GM12801 (cell line): ENCODE measurements around the gene SOCS3.

ENCODE experiments used
- CTCF ChIP-seq: IDR thresholded peaks from one replicate; pipeline ENCODE4 v1.5.1; 2011; ENCODE audit warnings: control low read depth; ENCODE audit not compliant: insufficient read length; ENCODE audit errors: extremely low read depth

Gene SOCS3

GRCh38 chr17:78390241-78391050 lies 30.6 kb upstream of the SOCS3 start:
- no peak for TF ChIP-seq CTCF

- TF ChIP-seq CTCF, result no peak
Measured at GRCh38 chr17:78387977-78388941, 28.4 kb upstream of the SOCS3 start.

- no peak for TF ChIP-seq CTCF
Measured at GRCh38 chr17:78384479-78385175, 24.8 kb upstream of the SOCS3 start.

GRCh38 chr17:78383725-78384471 lies 24.0 kb upstream of the SOCS3 start:
- TF ChIP-seq CTCF, result no peak

GRCh38 chr17:78381601-78382232 lies 21.8 kb upstream of the SOCS3 start:
- no peak for TF ChIP-seq CTCF

- TF ChIP-seq CTCF, result no peak
Measured at GRCh38 chr17:78380370-78380769, 20.5 kb upstream of the SOCS3 start.
